HG03196 (cell line): Measurements from ENCODE around the gene CD300C.
"Not testable (repeated sequence)": the region's sequence is repeated elsewhere in the genome, so short reads cannot be mapped to it uniquely, and the experiment has no call there.

ENCODE experiments used
- ATAC-seq: cut with Tn5 transposase; IDR thresholded peaks from one replicate; pipeline ENCODE4 v1.9.1; 2021; ENCODE audit not compliant: unreplicated experiment

Gene CD300C

GRCh38 chr17:74536890-74537289, 9.0 kb downstream of the CD300C start:
- no peak for ATAC-seq

- ATAC-seq = no peak
These were observed 13.8 kb downstream of the CD300C start for GRCh38 chr17:74532115-74532514.

DNA sequence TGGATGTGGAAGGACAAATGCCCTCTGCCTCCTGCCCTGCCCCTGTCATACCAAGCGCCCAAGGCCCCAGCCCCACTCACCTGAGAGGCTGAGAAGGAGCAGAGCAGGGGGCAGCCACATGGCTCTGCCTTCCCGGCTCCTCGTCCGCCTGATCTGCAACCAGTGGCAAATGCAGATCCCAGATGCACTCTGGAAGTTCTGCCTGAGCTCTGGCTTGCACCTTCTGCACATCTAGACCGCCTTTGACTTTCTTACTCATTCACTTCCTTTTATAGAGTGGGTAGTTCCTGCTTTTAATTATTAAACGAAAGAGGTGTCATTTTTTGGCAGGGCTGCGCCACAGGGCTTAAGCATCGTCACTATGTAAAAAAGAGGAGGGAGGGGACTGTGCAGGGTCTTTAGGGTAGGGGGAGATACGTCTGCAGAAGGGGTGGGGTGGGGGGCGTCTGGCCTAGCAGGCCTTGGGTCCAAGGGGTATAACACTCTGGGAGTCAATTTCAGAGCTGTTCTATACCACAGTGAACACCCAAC, 14.6 kb downstream of the CD300C start, which contains the start of gene CD300LB:
CD300LB (minus strand) TSS at position 245 of the 531 bp plus-strand sequence; CDS start at position 120, 125 bp downstream.
- no peak for ATAC-seq

GRCh38 chr17:74530831-74531150, 15.1 kb downstream of the CD300C start:
- ATAC-seq = no peak

- ATAC-seq = no peak
These were observed 16.7 kb downstream of the CD300C start for GRCh38 chr17:74529243-74529642.

DNA sequence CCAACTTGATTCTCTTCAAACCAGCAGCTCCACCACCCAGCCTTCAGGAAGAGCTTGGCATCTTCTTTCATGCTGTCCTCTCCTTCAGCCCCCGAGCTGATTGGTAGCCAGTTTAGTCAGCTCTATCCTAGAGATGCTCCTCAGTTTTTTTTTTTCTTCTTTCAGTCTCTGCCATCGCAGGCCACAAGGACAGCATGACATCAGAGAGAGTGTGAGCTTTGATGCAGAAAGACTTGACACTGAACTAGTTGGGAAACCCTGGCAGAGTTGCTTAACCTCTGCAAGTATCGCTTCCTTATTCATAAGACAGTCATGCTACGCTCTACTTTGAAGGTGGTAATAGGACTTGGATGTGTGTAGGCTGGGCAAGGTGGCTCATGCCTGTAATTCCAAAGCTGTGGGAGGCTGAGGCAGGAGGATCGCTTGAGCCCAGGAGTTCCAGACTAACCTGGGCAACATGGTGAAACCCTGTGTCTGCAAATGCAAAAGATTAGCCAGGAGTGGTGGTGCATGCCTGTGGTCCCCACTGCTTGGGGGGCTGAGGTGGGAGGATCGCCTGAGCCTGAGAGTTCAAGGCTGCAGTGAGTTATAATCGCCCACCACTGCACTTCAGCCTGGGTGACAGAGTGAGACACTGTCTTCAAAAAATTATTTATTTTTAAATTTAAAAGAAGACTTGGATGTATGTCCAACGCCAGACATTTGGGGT, 17.3 kb downstream of the CD300C start:
- ATAC-seq = peak; percentile 76

DNA sequence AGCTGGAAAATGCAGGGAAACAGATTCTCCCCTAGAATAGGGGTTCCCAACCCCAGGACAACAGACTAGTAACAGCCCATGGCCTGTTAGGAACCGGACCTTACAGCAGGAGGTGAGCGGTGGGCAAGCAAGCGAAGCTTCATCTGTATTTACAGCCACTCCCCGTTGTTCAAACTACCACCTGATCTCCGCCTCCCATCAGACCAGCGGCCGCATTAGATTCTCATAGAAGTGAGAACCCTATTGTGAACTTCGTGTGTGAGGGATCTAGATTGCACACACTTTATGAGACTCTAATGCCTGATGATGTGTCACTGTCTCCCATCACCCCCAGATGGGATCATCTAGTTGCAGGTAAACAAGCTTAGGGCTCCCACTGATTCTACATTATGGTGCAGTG, 18.2 kb downstream of the CD300C start:
- ATAC-seq = no peak

- no peak for ATAC-seq
These were observed 18.8 kb downstream of the CD300C start for GRCh38 chr17:74527081-74527480.

DNA sequence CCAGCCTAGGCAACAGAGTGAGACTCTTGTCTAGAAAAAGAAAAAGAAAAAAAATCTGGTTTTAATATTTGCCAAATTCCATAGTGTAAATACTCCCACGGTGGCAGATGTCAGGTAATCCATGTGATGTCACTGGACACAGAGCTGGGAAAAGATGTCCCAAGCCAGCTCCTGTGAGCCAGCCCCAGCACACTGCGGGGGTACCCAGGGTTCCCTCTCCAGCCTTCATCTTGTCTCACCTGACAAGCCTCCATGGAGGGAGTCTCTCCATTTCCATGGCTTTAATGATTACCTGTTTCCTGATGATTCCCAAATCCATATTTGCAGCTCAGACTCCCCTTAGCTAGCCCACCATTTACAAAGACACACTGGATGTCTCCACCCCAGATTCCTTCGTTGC, 19.2 kb downstream of the CD300C start:
- no peak for ATAC-seq

- no peak for ATAC-seq
These were observed 20.1 kb downstream of the CD300C start for GRCh38 chr17:74525781-74526288.

GRCh38 chr17:74525465-74525725, 20.5 kb downstream of the CD300C start:
- ATAC-seq = no peak

GRCh38 chr17:74524653-74525464, 21.1 kb downstream of the CD300C start:
- ATAC-seq = no peak

DNA sequence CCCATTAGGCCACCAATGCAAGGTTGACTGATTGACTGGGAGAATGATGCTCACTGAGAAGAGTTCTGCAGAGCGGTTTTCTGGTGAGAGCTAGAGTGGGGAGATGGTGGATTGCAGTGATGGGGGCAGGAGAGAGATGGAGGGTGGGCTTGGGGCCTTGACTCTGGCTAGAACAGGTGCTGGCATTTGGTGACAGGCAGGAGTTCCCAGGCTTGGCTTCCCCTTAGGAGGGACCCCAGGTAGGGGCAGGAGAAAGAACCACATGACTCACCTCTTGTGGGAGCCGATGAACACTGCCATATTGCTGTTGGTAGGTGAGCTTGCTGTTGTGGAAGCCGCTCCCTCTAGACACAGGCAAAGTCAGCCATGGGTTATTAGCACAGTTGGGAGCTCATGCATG, 22.6 kb downstream of the CD300C start:
- no peak for ATAC-seq

- no peak for ATAC-seq
These were observed 23.4 kb downstream of the CD300C start for GRCh38 chr17:74522381-74523105.

DNA sequence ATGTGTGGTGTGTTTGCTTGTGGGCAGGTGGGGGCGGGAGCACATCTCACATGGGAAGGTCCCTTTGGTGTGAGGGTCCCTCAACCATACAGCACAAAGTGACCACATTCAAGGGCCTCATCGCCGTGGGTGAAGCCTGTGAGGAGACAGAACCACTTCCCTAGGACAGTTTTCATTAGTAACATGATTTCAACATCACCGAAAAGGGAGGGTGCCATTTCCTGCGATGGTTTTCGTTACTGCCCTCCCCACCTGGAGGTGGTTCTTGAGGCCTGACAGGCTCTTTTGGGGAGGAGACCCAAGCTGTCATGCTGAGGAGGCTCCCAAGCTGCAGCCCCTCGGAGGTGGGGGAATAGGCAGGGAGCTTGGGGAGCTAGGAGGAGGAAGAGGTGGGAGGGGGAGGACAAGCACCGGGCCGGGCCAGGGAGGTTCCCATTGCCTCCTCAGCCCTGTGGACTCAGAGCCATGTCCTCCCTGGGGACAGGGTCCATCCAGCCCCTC, 24.2 kb downstream of the CD300C start:
- ATAC-seq = no peak

DNA sequence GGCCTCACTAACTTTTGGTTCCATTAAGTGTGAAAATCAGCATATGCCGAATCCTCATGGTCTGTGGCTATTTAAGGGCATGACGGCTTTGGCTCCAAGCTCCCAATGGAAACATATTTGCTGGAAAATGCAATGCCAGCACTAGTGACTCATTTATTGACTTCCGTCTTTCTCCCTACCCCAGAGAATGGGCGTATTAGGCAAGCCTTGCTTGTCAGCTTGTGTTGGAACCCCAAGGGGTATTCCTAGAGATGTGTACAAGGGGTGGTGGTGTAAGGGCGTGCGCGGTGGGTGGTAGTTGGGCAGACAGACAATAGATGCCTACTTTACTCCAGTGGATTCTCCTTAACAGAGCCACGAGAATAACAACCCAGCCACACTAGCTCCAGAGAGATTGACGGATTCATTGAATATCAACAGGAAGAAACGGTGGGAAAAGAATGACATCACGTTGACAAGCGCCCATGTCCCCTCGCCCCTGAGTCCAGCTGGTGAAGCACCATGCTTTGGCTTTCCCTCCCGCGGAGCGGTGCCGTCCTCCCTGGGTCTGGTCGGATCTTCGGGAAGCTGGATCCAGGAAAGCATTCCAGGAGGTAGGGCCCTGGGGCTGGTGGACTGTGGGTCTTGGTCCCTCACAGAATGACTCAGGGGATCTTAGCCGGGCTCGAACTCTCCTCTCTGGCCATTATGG, 25.0 kb downstream of the CD300C start:
- no peak for ATAC-seq

GRCh38 chr17:74520016-74520434, 25.9 kb downstream of the CD300C start:
- no peak for ATAC-seq

DNA sequence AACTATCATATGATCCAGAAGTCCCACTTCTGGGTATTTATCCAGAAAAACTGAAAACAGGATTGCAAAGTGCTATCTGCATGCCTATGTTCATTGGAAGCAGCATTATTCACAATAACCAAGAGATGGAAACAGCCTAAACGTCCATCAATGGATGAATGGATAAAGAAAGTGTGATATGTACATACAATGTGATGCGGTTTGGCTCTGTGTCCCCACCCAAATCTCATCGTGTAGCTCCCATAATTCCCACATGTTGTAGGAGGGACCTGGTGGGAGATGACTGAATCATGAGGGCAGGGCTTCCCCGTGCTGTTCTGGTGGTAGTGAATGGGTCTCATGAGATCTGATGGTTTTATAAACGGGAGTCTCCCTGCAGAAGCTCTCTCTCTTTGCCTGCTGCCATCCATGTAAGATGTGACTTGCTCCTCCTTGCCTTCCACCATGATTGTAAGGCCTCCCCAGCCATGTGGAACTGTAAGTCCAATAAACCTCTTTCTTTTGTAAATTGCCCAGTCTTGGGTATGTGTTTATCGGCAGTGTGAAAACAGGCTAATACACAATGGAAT, 27.4 kb downstream of the CD300C start:
- not testable (repeated sequence) for ATAC-seq

DNA sequence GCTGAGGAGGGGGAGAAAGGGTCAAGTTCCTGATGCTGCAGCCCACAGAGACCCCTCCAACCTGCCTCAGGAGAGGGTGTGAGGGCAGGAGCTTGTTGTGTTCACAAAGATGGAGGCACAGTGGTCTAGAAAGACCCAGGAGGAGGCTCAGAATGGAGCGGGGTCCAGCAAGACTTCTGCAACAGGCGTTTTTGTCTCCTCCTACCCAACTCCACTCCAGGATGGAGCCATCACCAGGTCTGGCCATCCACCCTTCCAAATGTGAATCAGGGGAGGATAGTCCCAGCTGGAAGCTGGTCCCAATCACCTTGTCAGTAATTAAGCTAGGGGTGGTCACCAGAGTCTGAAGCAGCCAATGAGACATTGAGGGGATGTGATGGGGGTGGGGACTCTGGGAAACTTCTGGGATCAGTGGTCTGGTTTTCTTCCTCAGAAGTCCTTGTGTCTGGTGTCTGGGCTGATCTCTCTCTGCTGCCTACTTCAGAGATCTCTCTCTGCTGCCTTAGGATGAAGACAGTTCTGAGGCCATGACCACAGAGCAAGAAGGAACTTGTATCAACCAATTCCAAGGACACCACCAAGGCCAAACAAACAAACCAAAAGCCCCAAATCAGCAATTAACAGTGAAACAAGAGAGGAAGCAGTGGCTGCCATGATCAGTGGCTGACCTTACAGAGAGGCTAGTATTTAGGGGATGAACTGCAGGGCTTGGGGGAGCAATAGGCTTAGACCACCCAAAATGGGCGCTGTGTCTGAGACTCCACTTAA, 29.2 kb downstream of the CD300C start:
- ATAC-seq = no peak

DNA sequence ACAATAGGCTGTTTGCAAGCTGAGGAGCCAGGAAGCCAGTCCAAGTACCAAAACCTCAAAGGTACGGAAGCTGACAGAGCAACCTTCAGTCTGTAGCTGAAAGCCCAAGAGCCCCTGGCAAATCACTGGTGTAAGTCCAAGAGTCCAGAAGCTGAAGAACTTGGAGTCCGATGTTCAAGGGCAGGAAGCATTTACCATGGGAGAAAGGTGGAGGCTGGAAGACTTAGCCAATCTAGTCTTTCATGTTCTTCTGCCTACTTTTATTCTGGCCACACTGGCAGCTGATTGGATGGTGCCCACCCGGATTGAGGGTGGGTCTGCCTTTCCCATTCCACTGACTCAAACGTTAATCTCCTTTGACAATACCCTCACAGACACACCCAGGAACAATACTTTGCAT, 30.0 kb downstream of the CD300C start:
- ATAC-seq = no peak
